Lung (tissue), 12 donors: ENCODE results near the gene TMEM169. TPM values are rescaled to one million over a fixed set of nuclear protein-coding genes. Genes with fewer than 3 reads are reported as not detected.

Experiments used
- ATAC-seq: fragments of 200-7000 bp; cut with Tn5 transposase; one replicate; pipeline ENCODE4 v1.9.1; 2020; ENCODE audit warnings: moderate number of reproducible peaks; ENCODE audit not compliant: insufficient read depth, low FRiP score
- DNase-seq, 3 donors: peaks; one replicate each; pipeline ENCODE4 v3.0.0-alpha.2; 2013 to 2017
- H3K27ac ChIP-seq, 2 donors: one replicate each; pipeline ENCODE4 v1.5.1; 2013; ENCODE audit warnings: mild to moderate bottlenecking in 2 of 2, moderate library complexity in 2 of 2, control low read depth in 1 of 2, inconsistent platforms in 1 of 2, low read depth in 1 of 2, low read length in 1 of 2
- H3K27me3 ChIP-seq, 3 donors: one replicate each; pipeline ENCODE4 v1.5.1; 2013; ENCODE audit warnings: low read length in 2 of 3; ENCODE audit not compliant: control insufficient read depth in 3 of 3, insufficient read depth in 3 of 3
- H3K36me3 ChIP-seq, 4 donors: one replicate each; pipeline ENCODE4 v1.5.1; 2013; ENCODE audit warnings: low read length in 4 of 4, mild to moderate bottlenecking in 1 of 4, moderate library complexity in 1 of 4; ENCODE audit not compliant: control insufficient read depth in 4 of 4, insufficient read depth in 4 of 4
- H3K4me1 ChIP-seq, 5 donors: one replicate each; pipeline ENCODE4 v1.5.1; 2013; ENCODE audit warnings: low read length in 5 of 5, mild to moderate bottlenecking in 2 of 5, moderate library complexity in 1 of 5; ENCODE audit not compliant: control insufficient read depth in 5 of 5, insufficient read depth in 5 of 5
- H3K4me3 ChIP-seq: one replicate; pipeline ENCODE4 v1.5.1; 2013; ENCODE audit warnings: mild to moderate bottlenecking, control low read depth, moderate library complexity
- H3K9ac ChIP-seq, 2 donors: one replicate each; pipeline ENCODE4 v1.5.1; 2013; ENCODE audit warnings: low read length in 2 of 2, control low read depth in 1 of 2; ENCODE audit not compliant: insufficient read depth in 1 of 2
- H3K9me3 ChIP-seq, 4 donors: one replicate each; pipeline ENCODE4 v1.5.1; 2013; ENCODE audit warnings: low read length in 3 of 4, mild to moderate bottlenecking in 1 of 4, moderate library complexity in 1 of 4; ENCODE audit not compliant: control insufficient read depth in 4 of 4, insufficient read depth in 3 of 4
- WGBS, 2 donors: extraction: QIAGEN DNeasy Blood & Tissue Kit; methylation state at CpG; one replicate each; pipeline ENCODE4 v1.1.7; 2013; 5-methylcytosine and 5-hydroxymethylcytosine counted together
- polyA plus RNA-seq, 2 donors: library from polyadenylated mRNA; stranded (reverse); fragments of 200-250 nt; gene quantifications; one replicate each; pipeline ENCODE4 v1.2.1, GENCODE V29; 2013
- total RNA-seq, 2 donors: library from RNA; depleted of rRNA in 1 of 2; stranded (reverse); fragments of >200 nt in 1 of 2; gene quantifications; one replicate each; pipeline ENCODE4 v1.2.1, GENCODE V29; 2014 to 2021
- TF ChIP-seq, protein P1 (sequence below): IDR thresholded peaks from 2 replicates; pipeline ENCODE4 v1.5.1; 2012; ENCODE audit warnings: mild to moderate bottlenecking; ENCODE audit errors: control extremely low read depth, extremely low read depth
- donor health status: control.
- donor health status: control.
- donor health status: Bipolar disorder and iron deficiency.
- donor health status: healthy.
- donor health status: DM: yes; HTN: yes; CAD: no.

Gene TMEM169
- total and polyA plus RNA-seq, 4 donors: 0.14 to 0.67 (median 0.62) TPM

DNA sequence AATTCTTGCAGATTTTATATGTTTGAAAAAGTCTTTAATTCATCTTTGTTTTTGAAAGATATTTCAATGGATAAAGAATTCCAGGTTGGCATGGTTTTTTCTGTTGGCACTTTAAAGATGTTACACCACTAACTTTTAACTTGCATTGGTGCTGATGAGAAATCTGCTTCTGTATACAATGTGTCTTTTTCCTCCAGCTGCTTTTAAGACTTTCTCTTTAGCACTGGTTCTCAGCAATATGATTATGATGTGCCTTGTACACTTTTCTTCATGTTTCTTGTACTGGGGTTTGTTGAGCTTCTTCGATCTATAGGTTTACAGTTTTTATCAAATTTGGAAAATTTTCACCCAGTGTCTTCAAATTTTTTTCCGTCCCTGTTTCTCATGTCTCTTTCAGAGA, 29.3 kb upstream of the TMEM169 start:
- DNase-seq: no peak
- Histone ChIP-seq H3K4me1 (no peaks in the 10 kb centered on the region), H3K27me3 (no peaks in the 10 kb centered on the region), H3K4me3 (no peak overlapping the region), H3K9me3 (no peaks in the 10 kb centered on the region), H3K36me3 (peaks cover 0 to 3% (median 2%) of the 10 kb centered on the region in 4 donors), H3K9ac (no peak overlapping the region), H3K27ac (no peak overlapping the region)
- 98 to 99% methylated on average over 2 of the region's 2 CpGs for WGBS, 2 donors
- ATAC-seq: no peak
- TF ChIP-seq, protein P1, sequence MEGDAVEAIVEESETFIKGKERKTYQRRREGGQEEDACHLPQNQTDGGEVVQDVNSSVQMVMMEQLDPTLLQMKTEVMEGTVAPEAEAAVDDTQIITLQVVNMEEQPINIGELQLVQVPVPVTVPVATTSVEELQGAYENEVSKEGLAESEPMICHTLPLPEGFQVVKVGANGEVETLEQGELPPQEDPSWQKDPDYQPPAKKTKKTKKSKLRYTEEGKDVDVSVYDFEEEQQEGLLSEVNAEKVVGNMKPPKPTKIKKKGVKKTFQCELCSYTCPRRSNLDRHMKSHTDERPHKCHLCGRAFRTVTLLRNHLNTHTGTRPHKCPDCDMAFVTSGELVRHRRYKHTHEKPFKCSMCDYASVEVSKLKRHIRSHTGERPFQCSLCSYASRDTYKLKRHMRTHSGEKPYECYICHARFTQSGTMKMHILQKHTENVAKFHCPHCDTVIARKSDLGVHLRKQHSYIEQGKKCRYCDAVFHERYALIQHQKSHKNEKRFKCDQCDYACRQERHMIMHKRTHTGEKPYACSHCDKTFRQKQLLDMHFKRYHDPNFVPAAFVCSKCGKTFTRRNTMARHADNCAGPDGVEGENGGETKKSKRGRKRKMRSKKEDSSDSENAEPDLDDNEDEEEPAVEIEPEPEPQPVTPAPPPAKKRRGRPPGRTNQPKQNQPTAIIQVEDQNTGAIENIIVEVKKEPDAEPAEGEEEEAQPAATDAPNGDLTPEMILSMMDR: no peak

DNA sequence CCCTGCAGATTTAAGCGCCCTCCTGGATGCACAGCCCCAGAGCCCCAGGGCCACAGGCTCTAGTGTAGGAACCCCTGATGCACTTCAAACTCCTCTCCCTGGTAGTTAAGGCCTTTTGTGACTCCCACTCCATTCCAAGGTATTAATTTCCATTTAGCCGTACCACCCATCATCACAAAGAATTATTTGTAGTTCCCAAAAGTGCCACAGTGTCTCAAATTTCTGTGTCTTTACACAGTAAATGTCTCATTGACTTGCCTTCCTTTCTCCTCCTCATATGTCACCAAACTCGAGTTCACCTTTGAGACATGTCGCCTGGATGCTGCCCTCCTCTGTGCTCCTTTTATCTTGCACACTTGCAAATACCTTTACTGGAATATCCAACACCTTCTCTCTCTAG, 26.0 kb upstream of the TMEM169 start:
- DNase-seq: no peak
- Histone ChIP-seq H3K36me3 (peaks cover 0 to 4% (median 3%) of the 10 kb centered on the region in 4 donors), H3K4me1 (peaks cover 0 to 1% (median 0%) of the 10 kb centered on the region in 5 donors), H3K27ac (no peak overlapping the region), H3K9ac (no peak overlapping the region), H3K9me3 (no peaks in the 10 kb centered on the region), H3K27me3 (no peaks in the 10 kb centered on the region), H3K4me3 (no peak overlapping the region)
- no peak for ATAC-seq
- TF ChIP-seq, protein P1: no peak
- WGBS, 2 donors: 94 to 99% methylated on average over 4 of the region's 4 CpGs

DNA sequence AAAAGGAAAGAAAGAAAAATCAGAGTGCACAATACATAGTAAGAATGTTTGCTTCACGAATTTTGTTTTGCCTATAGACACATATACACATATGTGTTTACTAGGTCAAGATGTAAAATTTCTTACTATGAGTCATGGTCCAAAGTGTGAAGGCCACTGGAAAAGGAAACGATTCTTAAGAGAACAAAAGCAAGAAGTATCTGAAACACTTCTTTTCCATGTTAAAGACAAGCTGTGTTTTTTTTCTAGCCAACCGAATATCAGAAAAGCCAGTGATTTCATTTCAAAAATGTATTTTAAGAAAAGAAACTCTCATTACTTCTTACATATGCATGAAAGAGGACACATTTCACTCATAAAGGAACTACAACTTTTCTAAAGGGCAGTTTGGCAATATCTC, 25.0 kb upstream of the TMEM169 start:
- Histone ChIP-seq H3K27ac (no peak overlapping the region), H3K9me3 (no peaks in the 10 kb centered on the region), H3K36me3 (peaks cover 0 to 4% (median 3%) of the 10 kb centered on the region in 4 donors), H3K9ac (no peak overlapping the region), H3K27me3 (no peaks in the 10 kb centered on the region), H3K4me1 (peaks cover 0 to 1% (median 0%) of the 10 kb centered on the region in 5 donors), H3K4me3 (no peak overlapping the region)
- no peak for DNase-seq
- no peak for ATAC-seq
- WGBS, 2 donors: 64 to 80% methylated on average over 3 of the region's 3 CpGs
- TF ChIP-seq, protein P1: no peak

DNA sequence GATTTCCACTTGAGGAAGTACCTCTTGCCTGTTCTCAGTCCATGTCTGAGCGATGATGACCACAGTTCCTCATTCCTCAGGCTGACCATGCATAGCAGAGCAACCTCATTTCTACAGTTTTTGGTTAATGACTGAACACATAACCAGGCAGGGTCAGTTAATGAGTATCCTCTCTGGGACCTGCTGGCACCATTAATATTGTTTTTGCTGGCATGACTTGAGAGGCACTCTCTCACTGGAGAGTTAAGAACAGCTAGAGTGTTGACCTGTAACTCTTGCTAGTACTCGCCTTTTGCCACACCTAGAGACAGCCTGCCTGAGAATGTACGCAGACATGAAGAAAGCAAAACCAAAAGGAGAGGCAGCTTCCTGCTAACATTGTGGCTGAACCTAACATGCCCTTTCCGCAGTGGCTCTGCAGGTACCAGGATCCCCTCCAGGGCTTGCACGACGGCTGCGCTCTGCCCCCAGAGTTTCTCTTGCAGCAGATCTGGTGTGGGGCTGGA, 24.0 kb upstream of the TMEM169 start:
- Histone ChIP-seq H3K9me3 (no peaks in the 10 kb centered on the region), H3K27me3 (no peaks in the 10 kb centered on the region), H3K27ac (peak overlapping the region in 1 of 2 donors; percentile 89), H3K4me1 (peaks cover 0 to 1% (median 0%) of the 10 kb centered on the region in 5 donors), H3K4me3 (no peak overlapping the region), H3K9ac (no peak overlapping the region), H3K36me3 (peaks cover 0 to 4% (median 3%) of the 10 kb centered on the region in 4 donors)
- DNase-seq (peak in 2 of 3 donors; percentile 9 to 18), ATAC-seq (peak; percentile 88)
- TF ChIP-seq, protein P1: no peak
- WGBS, 2 donors: 47 to 48% methylated on average over 7 of the region's 7 CpGs
